ENCODE measurements around the gene IGSF9.
A peak's percentile ranks its signal among the peaks of the same experiment; 100 is the strongest.

Gene IGSF9

GRCh38 chr1:159895836-159896545, 49.4 kb downstream of the IGSF9 start:
- peak in 2 of 3 experiments; percentile 77 to 83 for DNase-seq

GRCh38 chr1:159895286-159895685, 50.1 kb downstream of the IGSF9 start:
- peak in 2 of 3 experiments; percentile 73 to 88 for DNase-seq

- peak in 2 of 3 experiments; percentile 8 to 41 for DNase-seq
Observed at GRCh38 chr1:159892944-159893343, 52.5 kb downstream of the IGSF9 start.

- DNase-seq: peak; percentile 81 to 96 (median 95)
Observed at GRCh38 chr1:159891275-159892157, 53.9 kb downstream of the IGSF9 start.

- DNase-seq: no peak
Observed at GRCh38 chr1:159890390-159890789, 55.0 kb downstream of the IGSF9 start.

- peak in 2 of 3 experiments; percentile 4 to 40 for DNase-seq
Observed at GRCh38 chr1:159889821-159890252, 55.6 kb downstream of the IGSF9 start.

- DNase-seq: peak in 2 of 3 experiments; percentile 12 to 59
Observed at GRCh38 chr1:159889202-159889601, 56.2 kb downstream of the IGSF9 start.

- no peak for DNase-seq
Observed at GRCh38 chr1:159884296-159884695, 61.1 kb downstream of the IGSF9 start.

- no peak for DNase-seq
Observed at GRCh38 chr1:159883134-159883533, 62.3 kb downstream of the IGSF9 start.

GRCh38 chr1:159882527-159882862, 62.9 kb downstream of the IGSF9 start:
- DNase-seq: peak in 1 of 3 experiments; percentile 23

GRCh38 chr1:159881622-159882526, 63.5 kb downstream of the IGSF9 start:
- peak; percentile 91 to 99 (median 98) for DNase-seq

GRCh38 chr1:159880430-159880829, 65.0 kb downstream of the IGSF9 start:
- DNase-seq: no peak

GRCh38 chr1:159879977-159880376, 65.4 kb downstream of the IGSF9 start:
- DNase-seq: no peak

GRCh38 chr1:159879136-159879535, 66.3 kb downstream of the IGSF9 start:
- DNase-seq: no peak

GRCh38 chr1:159877695-159878444, 67.5 kb downstream of the IGSF9 start:
- DNase-seq: peak in 1 of 3 experiments; percentile 25
